Ectodermal cell (in vitro differentiated cells): ENCODE measurements around the gene XYLT2.
"Not testable (repeated sequence)": the region's sequence is repeated elsewhere in the genome, so short reads cannot be mapped to it uniquely, and the experiment has no call there.

Source experiments
- H3K27ac ChIP-seq: 2 replicates; pipeline ENCODE4 v1.7.0; 2013; ENCODE audit warnings: mild to moderate bottlenecking, low read depth, low read length; ENCODE audit not compliant: insufficient read depth, poor library complexity, severe bottlenecking
- H3K27me3 ChIP-seq: 2 replicates; pipeline ENCODE4 v1.7.0; 2013; ENCODE audit warnings: mild to moderate bottlenecking, low read length; ENCODE audit not compliant: insufficient read depth, control insufficient read depth, poor library complexity, severe bottlenecking
- H3K36me3 ChIP-seq: one replicate; pipeline ENCODE4 v1.7.0; 2013; ENCODE audit warnings: low read length; ENCODE audit not compliant: control insufficient read depth, insufficient read depth
- H3K4me1 ChIP-seq: one replicate; pipeline ENCODE4 v1.7.0; 2013; ENCODE audit warnings: low read length; ENCODE audit not compliant: control insufficient read depth, insufficient read depth
- H3K4me3 ChIP-seq: 2 replicates; pipeline ENCODE4 v1.7.0; 2013; ENCODE audit warnings: low read depth, low read length, control low read depth; ENCODE audit not compliant: insufficient read depth
- H3K9me3 ChIP-seq: 2 replicates; pipeline ENCODE4 v1.7.0; 2013; ENCODE audit warnings: mild to moderate bottlenecking, low read length, moderate library complexity; ENCODE audit not compliant: control insufficient read depth
- WGBS, 2 experiments: methylation state at CpG; one replicate each; pipeline ENCODE4 v1.1.7; 2013; ENCODE audit warnings: missing lambda C conversion rate in 2 of 2; 5-methylcytosine and 5-hydroxymethylcytosine counted together

The XYLT2 gene

DNA sequence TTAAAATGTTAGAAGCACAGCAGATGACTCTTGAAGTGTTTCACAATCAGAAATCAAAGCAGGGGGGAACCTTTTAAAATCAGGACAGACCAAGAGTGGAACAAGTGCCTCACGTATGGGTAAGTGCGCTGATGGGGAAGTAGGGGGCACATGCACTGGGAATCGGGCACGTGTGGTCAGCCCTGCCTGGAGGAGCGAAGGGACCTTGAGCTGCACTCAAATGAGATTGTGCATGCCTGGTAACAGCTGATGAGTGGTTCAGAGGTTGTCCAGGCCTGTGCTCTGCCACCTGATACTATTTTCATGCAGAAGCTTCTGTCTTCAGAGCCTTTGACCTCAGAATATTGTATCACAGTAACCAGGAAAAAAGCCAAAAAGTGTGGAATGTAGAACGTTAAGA, 13.7 kb upstream of the XYLT2 start:
- no peaks in the 10 kb centered on the region for H3K9me3 ChIP-seq
- H3K36me3 ChIP-seq: no peaks in the 10 kb centered on the region
- 88% methylated on average over 6 of the region's 6 CpGs for WGBS, 2 experiments
- H3K4me1 ChIP-seq: peaks cover 6% of the 10 kb centered on the region
- H3K27me3 ChIP-seq: no peaks in the 10 kb centered on the region
- H3K4me3 ChIP-seq: no peak overlapping the region
- no peak overlapping the region for H3K27ac ChIP-seq

DNA sequence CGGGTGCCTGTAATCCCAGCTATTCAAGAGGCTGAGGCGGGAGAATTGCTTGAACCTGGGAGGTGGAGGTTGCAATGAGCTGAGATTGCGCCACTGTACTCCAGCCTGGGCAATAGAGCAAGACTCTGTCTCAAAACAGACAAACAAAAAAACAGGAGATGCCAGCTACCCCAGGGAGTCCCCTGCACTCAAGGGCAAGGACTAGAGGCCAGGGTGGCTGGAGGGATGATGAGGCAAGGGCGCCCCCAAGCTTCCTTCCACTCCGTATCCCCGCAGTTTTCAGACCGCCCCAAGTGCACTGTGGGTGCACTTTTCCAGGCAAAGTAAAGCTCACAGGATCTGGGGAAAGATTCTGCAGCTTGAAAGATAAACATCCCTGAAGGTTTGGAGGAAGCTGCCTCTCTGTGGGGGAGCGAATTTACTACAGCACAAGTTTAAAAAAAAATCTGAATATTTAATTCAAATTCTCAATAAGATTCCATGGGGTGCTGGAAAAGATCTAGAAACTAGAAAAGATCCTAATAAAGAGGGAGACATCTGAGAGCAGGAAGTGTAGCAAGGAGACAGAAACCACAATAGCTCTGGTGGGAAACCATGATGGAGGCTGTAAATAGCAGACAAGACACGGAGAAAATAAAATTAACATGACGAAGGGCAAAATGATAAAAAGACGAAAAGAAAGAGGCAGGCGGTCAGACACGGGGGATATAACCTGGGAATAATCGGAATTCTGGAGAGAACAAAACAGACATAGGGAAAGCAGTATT, 12.5 kb upstream of the XYLT2 start:
- H3K36me3 ChIP-seq, H3K27me3 ChIP-seq, H3K9me3 ChIP-seq, H3K4me1 ChIP-seq, H3K4me3 ChIP-seq, H3K27ac ChIP-seq: not testable (repeated sequence)
- 79 to 80% methylated on average over 9 to 11 of the region's 14 CpGs for WGBS, 2 experiments

DNA sequence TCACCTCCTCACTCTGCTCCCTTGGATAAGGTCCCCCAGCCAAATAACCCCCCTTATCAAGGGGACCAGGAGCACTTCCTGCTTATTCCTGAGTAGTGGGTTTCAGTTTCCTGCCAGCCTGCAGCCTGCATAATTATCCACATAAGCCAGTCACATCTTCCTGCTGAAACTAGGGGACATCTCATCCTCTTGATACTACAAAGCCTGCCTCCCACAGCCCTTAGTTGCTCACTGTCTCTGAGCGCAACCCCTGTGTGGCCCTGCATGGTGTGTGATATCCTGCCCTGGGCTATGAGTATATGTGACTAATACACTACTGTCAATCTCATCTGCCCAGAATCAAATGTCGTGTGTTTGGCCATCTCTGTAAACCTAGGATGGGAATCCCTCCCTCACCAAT, 8.0 kb upstream of the XYLT2 start:
- H3K4me1 ChIP-seq: no peaks in the 10 kb centered on the region
- H3K4me3 ChIP-seq: no peak overlapping the region
- H3K36me3 ChIP-seq: no peaks in the 10 kb centered on the region
- 100% methylated on average over 1 to 2 of the region's 2 CpGs for WGBS, 2 experiments
- no peaks in the 10 kb centered on the region for H3K27me3 ChIP-seq
- H3K9me3 ChIP-seq: no peaks in the 10 kb centered on the region
- H3K27ac ChIP-seq: no peak overlapping the region

DNA sequence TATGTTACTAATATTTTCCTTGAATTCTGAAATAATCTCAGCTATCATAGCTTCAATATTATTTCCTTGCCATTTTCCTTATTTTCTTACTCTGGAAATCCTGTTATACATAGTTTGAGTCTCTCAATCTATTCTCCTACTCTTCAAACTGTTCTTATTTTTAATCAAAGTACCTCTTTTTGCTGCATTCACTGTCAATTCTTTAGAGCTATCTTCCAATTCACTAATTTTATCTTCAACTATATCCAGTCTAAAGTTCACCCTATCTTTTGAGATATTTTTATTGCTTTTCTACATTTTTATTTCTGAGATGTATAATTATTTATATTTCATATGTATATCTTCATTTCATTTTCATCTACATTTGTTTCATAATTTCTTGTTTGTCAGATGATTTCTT, 7.3 kb upstream of the XYLT2 start:
- Histone ChIP-seq H3K36me3 (no peaks in the 10 kb centered on the region), H3K4me1 (no peaks in the 10 kb centered on the region), H3K4me3 (no peak overlapping the region), H3K27ac (no peak overlapping the region), H3K27me3 (no peaks in the 10 kb centered on the region), H3K9me3 (no peaks in the 10 kb centered on the region)

DNA sequence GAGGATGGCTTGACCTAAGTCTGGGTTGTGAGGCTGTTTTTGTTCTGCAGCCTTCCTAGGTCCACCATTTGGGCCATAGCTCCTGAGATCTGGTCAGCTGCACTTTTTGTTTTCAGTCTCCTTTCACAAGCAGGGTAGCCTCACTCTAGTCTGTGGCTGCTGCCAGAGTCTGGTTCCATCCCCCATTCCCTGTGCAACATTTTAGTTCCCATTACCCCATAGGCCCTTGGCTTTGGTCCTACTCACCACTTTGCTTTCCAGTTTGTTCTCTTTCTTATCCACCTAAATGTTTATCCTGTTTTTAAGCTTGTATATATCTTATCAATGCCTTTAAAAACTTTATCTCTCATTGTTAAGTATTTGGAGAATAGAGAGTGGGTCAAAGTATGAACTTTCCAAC, 6.5 kb upstream of the XYLT2 start:
- Histone ChIP-seq H3K9me3 (no peaks in the 10 kb centered on the region), H3K4me3 (no peak overlapping the region), H3K27ac (no peak overlapping the region), H3K4me1 (no peaks in the 10 kb centered on the region), H3K36me3 (no peaks in the 10 kb centered on the region), H3K27me3 (peaks cover 2% of the 10 kb centered on the region)

DNA sequence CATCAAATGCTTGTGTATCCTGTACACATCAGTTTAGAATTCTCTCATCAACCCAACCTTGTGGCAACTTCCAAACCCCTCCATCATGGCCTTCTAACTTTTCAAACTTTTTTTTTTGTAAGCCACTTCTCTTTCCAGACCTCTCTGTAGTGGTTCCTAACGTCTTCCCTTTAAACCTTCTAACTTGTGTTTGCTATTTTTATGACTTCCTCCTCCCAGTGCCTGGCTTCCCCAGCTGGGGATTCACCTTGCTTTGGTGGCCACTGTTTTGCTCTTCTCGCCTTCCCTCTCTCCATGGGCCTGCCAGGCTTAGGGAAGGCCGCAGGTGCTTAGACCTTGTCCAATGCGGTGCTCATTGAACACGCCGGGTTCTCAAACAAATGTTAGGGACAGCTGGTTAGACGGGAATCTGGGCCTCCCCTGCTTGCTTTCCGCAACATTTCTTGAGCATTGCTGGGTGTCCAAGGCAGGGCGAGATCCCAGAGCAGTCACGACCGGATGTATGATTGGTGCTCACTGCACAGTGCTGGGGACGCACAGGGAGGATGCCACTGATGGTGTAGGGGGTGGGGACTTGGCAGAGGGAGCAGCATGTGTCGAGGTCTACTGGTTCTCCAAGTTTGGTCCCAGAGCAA, 1.1 kb upstream of the XYLT2 start:
- 87% methylated on average over 13 of the region's 13 CpGs for WGBS, 2 experiments
- no peaks in the 10 kb centered on the region for H3K36me3 ChIP-seq
- no peak overlapping the region for H3K4me3 ChIP-seq
- peaks cover 18% of the 10 kb centered on the region for H3K4me1 ChIP-seq
- H3K9me3 ChIP-seq: no peaks in the 10 kb centered on the region
- H3K27me3 ChIP-seq: peaks cover 16% of the 10 kb centered on the region
- no peak overlapping the region for H3K27ac ChIP-seq

DNA sequence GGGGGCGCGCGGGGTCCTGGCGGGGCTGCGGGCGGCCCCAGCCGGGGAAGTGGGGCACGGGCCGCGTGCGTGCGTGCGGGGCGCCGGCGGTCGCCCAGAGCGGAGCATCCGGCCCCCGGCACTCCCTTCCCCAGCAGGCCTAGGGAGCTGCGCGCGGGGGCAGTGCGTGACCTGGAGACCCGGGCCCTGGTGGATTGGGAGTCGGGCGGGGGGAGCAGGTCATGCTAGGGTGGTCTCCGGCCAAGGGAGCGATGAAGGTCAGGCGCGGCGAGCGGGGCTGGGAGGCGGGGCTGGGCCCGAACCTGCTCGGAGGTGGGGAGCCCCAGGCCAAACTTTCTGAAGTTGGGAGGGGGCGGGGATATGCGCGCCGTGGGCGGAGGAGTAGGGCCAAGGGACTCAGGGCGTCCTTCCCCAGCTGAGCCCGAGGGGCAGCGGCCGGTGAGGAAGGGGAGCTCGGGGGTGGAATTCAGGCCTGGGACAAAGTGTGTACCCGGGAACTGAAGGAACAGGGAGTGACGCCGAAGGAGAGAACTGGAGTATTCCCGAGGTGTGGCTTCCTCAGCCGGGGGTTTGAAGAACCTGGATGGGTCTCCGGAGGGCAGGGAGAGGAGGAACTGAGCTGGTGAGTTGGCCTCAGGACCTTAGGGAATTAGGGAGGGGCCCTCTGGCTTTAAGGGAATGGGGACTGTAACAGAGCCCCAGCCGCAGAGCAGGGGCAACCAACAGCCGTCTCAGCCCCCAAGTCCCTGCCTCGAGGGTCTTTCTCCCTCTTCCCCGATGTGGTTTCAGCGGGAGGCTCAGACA, 589 bp downstream of the XYLT2 start:
- 1% methylated on average over 57 of the region's 57 CpGs for WGBS, 2 experiments
- H3K27ac ChIP-seq: no peak overlapping the region
- H3K27me3 ChIP-seq: peaks cover 16% of the 10 kb centered on the region

DNA sequence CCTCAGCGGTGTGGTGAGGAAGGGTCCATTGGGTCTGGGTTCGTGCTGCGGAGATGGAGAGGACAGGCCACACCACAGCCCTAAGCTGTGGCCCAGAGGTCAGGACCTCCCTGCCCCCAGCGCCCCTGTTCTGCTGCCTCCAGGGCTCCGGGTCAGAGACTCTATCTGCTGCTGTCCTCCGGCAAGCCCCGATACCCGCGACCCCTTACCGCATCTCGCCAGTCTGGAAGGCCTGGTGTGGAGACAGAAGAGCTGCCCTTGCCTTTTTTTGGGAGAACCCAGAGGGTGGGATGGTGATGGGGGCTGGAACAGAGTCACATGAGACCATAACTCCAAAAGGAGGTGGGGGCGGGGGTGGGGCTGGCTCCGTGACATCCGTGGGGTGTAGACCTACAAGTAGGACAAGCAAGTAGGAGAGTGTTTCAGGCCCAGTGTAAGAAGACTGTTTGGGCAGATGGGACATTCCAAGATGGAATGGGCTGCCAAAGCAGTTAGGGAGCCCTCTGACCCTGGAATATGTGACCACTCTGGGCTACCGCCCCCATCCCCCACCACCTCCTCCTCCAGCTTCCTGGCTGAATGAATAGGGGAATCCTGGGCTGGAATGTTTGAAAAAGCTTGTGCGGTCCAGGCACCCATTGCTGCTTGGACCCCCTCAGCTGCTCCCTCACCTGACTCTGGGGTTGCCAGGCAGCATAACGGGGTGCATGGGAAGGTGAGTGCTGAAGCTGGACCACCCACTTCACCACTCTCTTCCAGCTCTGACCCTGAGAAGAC, 1.4 kb downstream of the XYLT2 start:
- no peak overlapping the region for H3K27ac ChIP-seq
- H3K9me3 ChIP-seq: no peaks in the 10 kb centered on the region
- WGBS, 2 experiments: 11 to 14% methylated on average over 17 of the region's 17 CpGs
- peaks cover 16% of the 10 kb centered on the region for H3K27me3 ChIP-seq
- H3K36me3 ChIP-seq: no peaks in the 10 kb centered on the region
- H3K4me3 ChIP-seq: peak overlapping the region; percentile 60
- H3K4me1 ChIP-seq: peaks cover 18% of the 10 kb centered on the region

More for the DNA sequence above, 589 bp downstream of the XYLT2 start:
- peaks cover 18% of the 10 kb centered on the region for H3K4me1 ChIP-seq
- no peaks in the 10 kb centered on the region for H3K36me3 ChIP-seq
- H3K9me3 ChIP-seq: no peaks in the 10 kb centered on the region
- H3K4me3 ChIP-seq: peak overlapping the region; percentile 60

DNA sequence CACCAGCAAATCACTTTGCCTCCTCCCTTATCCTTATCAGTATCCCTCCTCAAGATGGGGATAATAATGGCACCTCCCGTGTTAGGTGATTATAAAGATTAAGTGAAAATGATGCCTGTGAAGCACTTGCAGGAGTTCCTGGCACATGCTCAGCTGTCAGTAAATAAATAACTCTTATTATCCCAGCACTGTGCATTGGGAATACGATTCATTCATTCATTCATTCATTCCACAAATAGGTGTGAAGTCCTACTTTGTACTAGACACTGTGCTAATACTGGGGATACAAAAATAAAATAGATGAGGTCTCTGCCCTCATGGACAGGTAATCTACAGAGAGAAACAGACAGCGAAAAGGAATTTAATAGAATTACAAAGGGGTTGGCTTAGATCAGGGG, 2.0 kb downstream of the XYLT2 start:
- Histone ChIP-seq H3K36me3 (no peaks in the 10 kb centered on the region), H3K4me3 (peak overlapping the region; percentile 60), H3K27me3 (peaks cover 16% of the 10 kb centered on the region), H3K4me1 (peaks cover 18% of the 10 kb centered on the region), H3K9me3 (no peaks in the 10 kb centered on the region), H3K27ac (no peak overlapping the region)
- 78 to 88% methylated on average over 2 to 3 of the region's 3 CpGs for WGBS, 2 experiments
